ENCODE results near the gene HOXD1. TPM values are rescaled to one million over a fixed set of nuclear protein-coding genes. Genes with fewer than 3 reads are reported as not detected.

HOXD1 gene
- total RNA-seq, 2 donors from 2014 or later, result 2.3 to 6.1 TPM

- intact Hi-C loops (cut with DNase I), result no loop called here
- no peaks in the 10 kb centered on the region for H3K27me3 ChIP-seq (replicated peaks; ENCODE audit: insufficient read depth)
- no peak overlapping the region for H3K4me3 ChIP-seq
- no peaks in the 10 kb centered on the region for H3K9me3 ChIP-seq
- no peaks in the 10 kb centered on the region for H3K4me1 ChIP-seq (replicated peaks)
- no peak for DNase-seq (ENCODE audit: low spot score)
- no peaks in the 10 kb centered on the region for H3K36me3 ChIP-seq
- H3K27ac ChIP-seq, result no peak overlapping the region
- TF ChIP-seq POLR2AphosphoS5 (IDR thresholded peaks at IDR 0.05), result no peak
- no peak for TF ChIP-seq POLR2A (IDR thresholded peaks at IDR 0.05)
- TF ChIP-seq CTCF (IDR thresholded peaks at IDR 0.05), result no peak
Measured at GRCh38 chr2:176212276-176212675, 23.8 kb downstream of the HOXD1 start.

- H3K36me3 ChIP-seq, result no peaks in the 10 kb centered on the region
- intact Hi-C loops (cut with DNase I), result no loop called here
- H3K9me3 ChIP-seq, result no peaks in the 10 kb centered on the region
- no peak for DNase-seq (ENCODE audit: low spot score)
- WGBS, result 72% methylated on average over 1 of the region's 1 CpG
- H3K27ac ChIP-seq, result no peak overlapping the region
- no peaks in the 10 kb centered on the region for H3K4me1 ChIP-seq (replicated peaks)
- no peaks in the 10 kb centered on the region for H3K27me3 ChIP-seq (replicated peaks; ENCODE audit: insufficient read depth)
- TF ChIP-seq CTCF (IDR thresholded peaks at IDR 0.05) (no peak), POLR2AphosphoS5 (IDR thresholded peaks at IDR 0.05) (no peak), POLR2A (IDR thresholded peaks at IDR 0.05) (no peak)
- no peak overlapping the region for H3K4me3 ChIP-seq
Measured at GRCh38 chr2:176213406-176213805, 24.9 kb downstream of the HOXD1 start.

- Histone ChIP-seq H3K27me3 (replicated peaks; ENCODE audit: insufficient read depth) (peaks cover 3% of the 10 kb centered on the region), H3K4me3 (no peak overlapping the region), H3K9me3 (no peaks in the 10 kb centered on the region), H3K4me1 (replicated peaks) (no peaks in the 10 kb centered on the region), H3K27ac (no peak overlapping the region), H3K36me3 (no peaks in the 10 kb centered on the region)
- TF ChIP-seq CTCF (IDR thresholded peaks at IDR 0.05), result no peak
- no peak for TF ChIP-seq POLR2A (IDR thresholded peaks at IDR 0.05)
- no peak for TF ChIP-seq POLR2AphosphoS5 (IDR thresholded peaks at IDR 0.05)
- whole genome bisulfite sequencing, result 81% methylated on average over 2 of the region's 2 CpGs
- intact Hi-C loops (cut with DNase I), result no loop called here
- no peak for DNase-seq (ENCODE audit: low spot score)
Measured at GRCh38 chr2:176227874-176228273, 39.4 kb downstream of the HOXD1 start.

- Histone ChIP-seq H3K4me3 (no peak overlapping the region), H3K36me3 (no peaks in the 10 kb centered on the region), H3K4me1 (replicated peaks) (no peaks in the 10 kb centered on the region), H3K27ac (no peak overlapping the region), H3K27me3 (replicated peaks; ENCODE audit: insufficient read depth) (no peaks in the 10 kb centered on the region), H3K9me3 (no peaks in the 10 kb centered on the region)
- 44% methylated on average over 2 of the region's 2 CpGs for WGBS
- TF ChIP-seq POLR2AphosphoS5 (IDR thresholded peaks at IDR 0.05) (no peak), CTCF (IDR thresholded peaks at IDR 0.05) (no peak), POLR2A (IDR thresholded peaks at IDR 0.05) (no peak)
- no peak for DNase-seq (ENCODE audit: low spot score)
- intact Hi-C loops (cut with DNase I), result no loop called here
Measured at GRCh38 chr2:176234156-176234555, 45.7 kb downstream of the HOXD1 start.

DNA sequence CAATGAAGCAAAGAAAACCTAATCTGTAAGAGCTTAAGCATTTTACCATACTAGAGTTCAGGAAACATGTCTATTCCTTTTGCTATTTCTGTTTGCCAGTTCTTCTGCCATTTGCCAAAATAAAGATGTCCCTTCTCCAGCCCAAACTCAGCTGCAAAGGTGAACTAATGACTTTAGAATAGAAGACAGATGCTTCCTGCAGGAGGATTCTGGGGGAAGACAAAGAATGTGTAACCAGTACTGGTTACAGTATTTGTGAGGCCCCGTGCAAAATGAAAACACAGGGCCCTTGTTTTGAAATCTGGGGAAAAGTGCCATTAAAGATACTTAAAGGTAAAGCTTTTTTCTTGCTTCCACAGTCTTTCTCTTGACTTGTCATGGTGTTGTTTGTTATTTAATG is 46.5 kb downstream of the HOXD1 start:
- Histone ChIP-seq H3K36me3 (no peaks in the 10 kb centered on the region), H3K27me3 (replicated peaks; ENCODE audit: insufficient read depth) (no peaks in the 10 kb centered on the region), H3K4me1 (replicated peaks) (no peaks in the 10 kb centered on the region), H3K9me3 (no peaks in the 10 kb centered on the region), H3K4me3 (no peak overlapping the region), H3K27ac (no peak overlapping the region)
- intact Hi-C loops (cut with DNase I), result no loop called here
- no peak for DNase-seq (ENCODE audit: low spot score)
- TF ChIP-seq POLR2A (IDR thresholded peaks at IDR 0.05), result no peak
- TF ChIP-seq CTCF (IDR thresholded peaks at IDR 0.05), result no peak
- no peak for TF ChIP-seq POLR2AphosphoS5 (IDR thresholded peaks at IDR 0.05)
- WGBS, result 28% methylated on average over 1 of the region's 1 CpG

Measured in prostate gland (tissue), 2 donors.